ENCODE results near the gene RFX2. TPM values are rescaled to one million over a fixed set of nuclear protein-coding genes. Genes with fewer than 3 reads are reported as not detected.

Gene RFX2
- total and polyA plus RNA-seq, 9 of the 15 experiments (the other 6 are each of a cell fraction or from before 2014, with no cell fraction given), result 3.6 to 18.7 (median 8.7) TPM

DNA sequence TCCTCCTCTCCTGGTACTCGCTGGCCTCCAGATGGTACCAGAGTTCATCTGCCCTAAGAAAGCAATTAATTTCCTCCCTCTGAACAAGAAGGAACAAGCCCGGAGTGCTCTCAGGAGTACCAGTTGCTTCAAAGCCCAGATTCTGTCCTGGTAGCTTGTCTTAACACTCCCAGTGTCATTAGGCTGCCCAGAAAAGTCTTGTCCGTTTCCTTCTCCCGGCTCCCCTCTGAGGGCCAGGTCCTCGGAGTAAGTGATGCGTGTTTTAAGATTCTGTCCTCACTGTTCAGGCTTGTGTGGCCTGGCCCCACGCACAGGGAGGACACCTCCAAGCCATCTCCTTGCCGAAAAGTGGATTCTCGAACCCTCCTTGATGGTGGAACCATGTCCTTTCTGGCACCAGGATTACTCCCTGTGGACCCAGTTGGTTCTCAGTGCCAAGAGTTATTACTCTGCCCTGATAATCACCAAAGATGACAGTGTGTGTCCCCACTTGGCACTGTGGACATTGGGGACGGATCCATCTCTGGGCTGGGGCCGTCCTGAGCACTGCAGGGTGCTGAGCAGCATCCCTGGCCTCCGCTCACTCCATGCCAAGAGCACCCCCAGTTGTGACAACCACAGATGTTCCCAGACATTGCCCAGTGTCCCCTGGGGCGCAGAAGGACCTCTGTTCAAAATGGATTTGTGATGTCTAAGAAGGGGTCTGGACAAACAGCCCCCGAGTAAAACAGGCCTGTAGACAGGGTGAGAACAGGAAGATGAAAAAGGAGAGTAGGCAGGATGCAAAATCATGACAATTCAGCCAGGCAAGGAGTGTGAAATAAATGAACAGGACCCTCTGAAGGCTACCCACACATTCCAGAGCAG lies 52.4 kb downstream of the RFX2 start:
- Histone ChIP-seq H3K79me2 (ENCODE audit: control insufficient read depth, insufficient read depth, low read length) (peaks cover 38% of the 10 kb centered on the region), H2AFZ (ENCODE audit: low read depth, low read length) (peak overlapping the region; percentile 3), H3K9me3 (replicated peaks; ENCODE audit: control insufficient read depth, insufficient read depth, low read depth, low read length) (no peaks in the 10 kb centered on the region), H3K9ac (ENCODE audit: insufficient read depth in 1 of 2, low read depth in 2 of 2, low read length in 2 of 2) (peak overlapping the region in 1 of 2 experiments; percentile 3; a peak in 1 of 4 replicates), H4K20me1 (replicated peaks; ENCODE audit: control insufficient read depth, insufficient read depth, low read length) (no peaks in the 10 kb centered on the region), H3K27ac (ENCODE audit: extremely low read depth, low read depth, low read length) (peak overlapping the region; percentile 27), H3K4me1 (replicated peaks in 1 of 2; ENCODE audit: control insufficient read depth in 2 of 2, insufficient read depth in 2 of 2, low read length in 2 of 2) (peaks cover 43 to 55% of the 10 kb centered on the region in 2 experiments), H3K4me3 (no peak overlapping the region), H3K27me3 (ENCODE audit: control insufficient read depth in 2 of 2, insufficient read depth in 2 of 2, low read length in 2 of 2) (no peaks in the 10 kb centered on the region), H3K4me2 (ENCODE audit: insufficient read depth, low read length) (peak overlapping the region; percentile 30), H3K36me3 (ENCODE audit: control insufficient read depth, insufficient read depth, low read length) (peaks cover 4% of the 10 kb centered on the region; the same call in 1 of the 3 replicates), H3K9me1 (ENCODE audit: control insufficient read depth, insufficient read depth, low read length) (no peaks in the 10 kb centered on the region)
- DNase-seq (ENCODE audit: extremely low read depth in 1 of 4, low spot score in 3 of 4) (no peak), FAIRE-seq (no peak), ATAC-seq (no peak)
- in situ Hi-C loops (cut with MboI) (loop anchor here (5.0 kb wide), 1 partner anchor 64 kb away; no protein-coding TSS in a partner anchor), intact Hi-C loops (cut with micrococcal nuclease) (no loop called here)
- ChIA-PET POLR2A (interaction anchor here (0.7 to 0.8 kb wide), 2 partner anchors 7 to 10 kb away, joined by 3 read pairs; no protein-coding TSS in a partner anchor), CTCF (ENCODE audit: low intra/inter-chr PET ratio) (no interaction called here)
- WGBS (ENCODE audit: insufficient coverage, low coverage, missing lambda C conversion rate), result 89% methylated on average over 13 of the region's 14 CpGs
- no peak for TF ChIP-seq TEAD4 (IDR thresholded peaks at IDR 0.05; ENCODE audit: low read length)
- no peak for TF ChIP-seq TEAD4 (CRISPR knock-in tag; IDR thresholded peaks at IDR 0.05; ENCODE audit: borderline replicate concordance)
- no peak for TF ChIP-seq SP1 (CRISPR knock-in tag; IDR thresholded peaks at IDR 0.05)
- TF ChIP-seq, protein P1, sequence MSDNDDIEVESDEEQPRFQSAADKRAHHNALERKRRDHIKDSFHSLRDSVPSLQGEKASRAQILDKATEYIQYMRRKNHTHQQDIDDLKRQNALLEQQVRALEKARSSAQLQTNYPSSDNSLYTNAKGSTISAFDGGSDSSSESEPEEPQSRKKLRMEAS (CRISPR knock-in tag; IDR thresholded peaks at IDR 0.05), result 0 out of 2 replicates have a peak, but pooled peaks have one; percentile 3
- no peak for TF ChIP-seq RBM14 (IDR thresholded peaks at IDR 0.05; ENCODE audit: borderline replicate concordance, insufficient read depth, low read depth, low read length)
- TF ChIP-seq GABPA (tag; conservative IDR thresholded peaks at IDR 0.05; ENCODE audit: low read depth), result no peak
- TF ChIP-seq POLR2A (conservative IDR thresholded peaks at IDR 0.05), result no peak
- no peak for TF ChIP-seq MIER1 (IDR thresholded peaks at IDR 0.05; ENCODE audit: low read depth)
- no peak for TF ChIP-seq CBX5 (IDR thresholded peaks at IDR 0.05; ENCODE audit: borderline replicate concordance, low read depth)
- no peak for TF ChIP-seq U2AF1 (optimal IDR thresholded peaks at IDR 0.05; ENCODE audit: low read depth, low read length)
- TF ChIP-seq, protein P2, sequence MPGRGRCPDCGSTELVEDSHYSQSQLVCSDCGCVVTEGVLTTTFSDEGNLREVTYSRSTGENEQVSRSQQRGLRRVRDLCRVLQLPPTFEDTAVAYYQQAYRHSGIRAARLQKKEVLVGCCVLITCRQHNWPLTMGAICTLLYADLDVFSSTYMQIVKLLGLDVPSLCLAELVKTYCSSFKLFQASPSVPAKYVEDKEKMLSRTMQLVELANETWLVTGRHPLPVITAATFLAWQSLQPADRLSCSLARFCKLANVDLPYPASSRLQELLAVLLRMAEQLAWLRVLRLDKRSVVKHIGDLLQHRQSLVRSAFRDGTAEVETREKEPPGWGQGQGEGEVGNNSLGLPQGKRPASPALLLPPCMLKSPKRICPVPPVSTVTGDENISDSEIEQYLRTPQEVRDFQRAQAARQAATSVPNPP (IDR thresholded peaks at IDR 0.05; ENCODE audit: borderline replicate concordance, insufficient read depth, insufficient read length), result no peak
- no peak for TF ChIP-seq ZNF174 (CRISPR knock-in tag; IDR thresholded peaks at IDR 0.05)
- no peak for TF ChIP-seq TCF3 (CRISPR knock-in tag; IDR thresholded peaks at IDR 0.05)
- no peak for TF ChIP-seq ZKSCAN8 (CRISPR knock-in tag; IDR thresholded peaks at IDR 0.05)
- peak; percentile 48; the same call in 1 of the 2 replicates for TF ChIP-seq L3MBTL2 (IDR thresholded peaks at IDR 0.05)
- TF ChIP-seq, protein P3, sequence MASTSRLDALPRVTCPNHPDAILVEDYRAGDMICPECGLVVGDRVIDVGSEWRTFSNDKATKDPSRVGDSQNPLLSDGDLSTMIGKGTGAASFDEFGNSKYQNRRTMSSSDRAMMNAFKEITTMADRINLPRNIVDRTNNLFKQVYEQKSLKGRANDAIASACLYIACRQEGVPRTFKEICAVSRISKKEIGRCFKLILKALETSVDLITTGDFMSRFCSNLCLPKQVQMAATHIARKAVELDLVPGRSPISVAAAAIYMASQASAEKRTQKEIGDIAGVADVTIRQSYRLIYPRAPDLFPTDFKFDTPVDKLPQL (IDR thresholded peaks at IDR 0.05; ENCODE audit: extremely low read depth, insufficient read length), result no peak
- no TSS peak for BruUV-seq (replicated peaks)
